ENCODE measurements around the gene DDX39A. TPM values are rescaled to one million over a fixed set of nuclear protein-coding genes. Genes with fewer than 3 reads are reported as not detected.
A peak's percentile ranks its signal among the peaks of the same experiment; 100 is the strongest.

The DDX39A gene
- total and polyA plus RNA-seq, 7 donors: 14.8 to 93.0 (median 32.4) TPM

GRCh38 chr19:14409146-14410023 is 9.8 kb downstream of the DDX39A start:
- 89 to 92% (median 91%) methylated on average over 36 to 38 of the region's 38 CpGs for WGBS, 3 donors
- H3K4me1 ChIP-seq: peaks cover 6% of the 10 kb centered on the region
- DNase-seq: no peak
- H3K36me3 ChIP-seq (ENCODE audit: insufficient read depth in 1 of 2, low read depth in 1 of 2): peaks cover 12 to 84% of the 10 kb centered on the region in 2 donors
- TF ChIP-seq CTCF (IDR thresholded peaks at IDR 0.05): no peak
- no peak for ATAC-seq
- no peak overlapping the region for H3K27ac ChIP-seq
- intact Hi-C loops (cut with DNase I): loop anchor here in 1 of 2 donors (5.0 kb wide), 2 partner anchors 47 to 267 kb away; no protein-coding TSS in a partner anchor
- H3K4me3 ChIP-seq: no peak overlapping the region
- H3K27me3 ChIP-seq (ENCODE audit: insufficient read depth in 3 of 3, low read length in 2 of 3): no peaks in the 10 kb centered on the region
- H3K9me3 ChIP-seq: no peaks in the 10 kb centered on the region

DNA sequence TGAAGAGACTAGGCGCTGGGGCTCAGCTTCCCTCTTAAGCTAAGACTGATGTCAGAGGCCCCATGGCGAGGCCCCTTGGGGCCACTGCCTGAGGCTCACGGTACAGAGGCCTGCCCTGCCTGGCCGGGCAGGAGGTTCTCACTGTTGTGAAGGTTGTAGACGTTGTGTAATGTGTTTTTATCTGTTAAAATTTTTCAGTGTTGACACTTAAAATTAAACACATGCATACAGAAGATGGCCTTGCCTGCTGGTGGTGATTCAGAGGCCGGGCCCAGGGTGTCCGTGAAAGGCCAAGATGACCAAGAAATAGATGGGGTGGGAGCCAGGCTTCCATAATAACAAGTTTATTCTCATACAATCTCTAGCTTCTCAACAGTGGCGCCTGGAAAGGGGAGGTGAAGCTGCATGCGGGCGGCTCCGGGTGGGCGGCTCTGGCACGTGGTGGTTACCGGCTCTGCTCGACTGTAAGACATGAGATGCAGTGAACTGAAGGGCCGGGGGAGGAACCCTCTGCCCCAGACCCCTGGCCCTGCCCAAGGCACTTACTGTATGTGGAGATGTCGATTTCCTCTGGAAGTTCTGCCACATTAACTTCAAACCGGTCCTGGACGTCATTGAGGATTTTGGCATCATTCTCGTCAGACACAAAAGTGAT is 10.5 kb downstream of the DDX39A start:
- Histone ChIP-seq H3K27ac (no peak overlapping the region), H3K27me3 (ENCODE audit: insufficient read depth in 3 of 3, low read length in 2 of 3) (no peaks in the 10 kb centered on the region), H3K9me3 (no peaks in the 10 kb centered on the region), H3K36me3 (ENCODE audit: insufficient read depth in 1 of 2, low read depth in 1 of 2) (peaks cover 12 to 91% of the 10 kb centered on the region in 2 donors), H3K4me3 (no peak overlapping the region), H3K4me1 (peaks cover 6% of the 10 kb centered on the region)
- no peak for TF ChIP-seq CTCF (IDR thresholded peaks at IDR 0.05)
- ATAC-seq: no peak
- 79 to 84% (median 80%) methylated on average over 20 of the region's 20 CpGs for WGBS, 3 donors
- DNase-seq: no peak
- intact Hi-C loops (cut with DNase I): loop anchor here in 1 of 2 donors (5.0 kb wide), 2 partner anchors 46 to 266 kb away; no protein-coding TSS in a partner anchor

GRCh38 chr19:14407605-14408484 is 11.3 kb downstream of the DDX39A start:
- ATAC-seq (no peak), DNase-seq (no peak)
- Histone ChIP-seq H3K27ac (no peak overlapping the region), H3K9me3 (no peaks in the 10 kb centered on the region), H3K4me3 (no peak overlapping the region), H3K36me3 (ENCODE audit: insufficient read depth in 1 of 2, low read depth in 1 of 2) (peaks cover 12 to 96% of the 10 kb centered on the region in 2 donors), H3K27me3 (ENCODE audit: insufficient read depth in 3 of 3, low read length in 2 of 3) (no peaks in the 10 kb centered on the region), H3K4me1 (peaks cover 6% of the 10 kb centered on the region)
- whole genome bisulfite sequencing, 3 donors: 71 to 79% (median 73%) methylated on average over 20 of the region's 20 CpGs
- intact Hi-C loops (cut with DNase I): loop anchor here in 1 of 2 donors (5.0 kb wide), 2 partner anchors 46 to 266 kb away; no protein-coding TSS in a partner anchor
- TF ChIP-seq CTCF (IDR thresholded peaks at IDR 0.05): no peak

- H3K4me1 ChIP-seq: peaks cover 6% of the 10 kb centered on the region
- no peaks in the 10 kb centered on the region for H3K9me3 ChIP-seq
- TF ChIP-seq CTCF (IDR thresholded peaks at IDR 0.05): no peak
- peaks cover 10 to 96% of the 10 kb centered on the region in 2 donors for H3K36me3 ChIP-seq (ENCODE audit: insufficient read depth in 1 of 2, low read depth in 1 of 2)
- no peaks in the 10 kb centered on the region for H3K27me3 ChIP-seq (ENCODE audit: insufficient read depth in 3 of 3, low read length in 2 of 3)
- H3K4me3 ChIP-seq: no peak overlapping the region
- 91 to 94% (median 93%) methylated on average over 25 to 27 of the region's 27 CpGs for WGBS, 3 donors
- DNase-seq: no peak
- intact Hi-C loops (cut with DNase I): loop anchor here in 1 of 2 donors (5.0 kb wide), 2 partner anchors 45 to 265 kb away; no protein-coding TSS in a partner anchor
- peak overlapping the region; percentile 66 for H3K27ac ChIP-seq
- no peak for ATAC-seq
Observed at GRCh38 chr19:14406645-14407401, 12.3 kb downstream of the DDX39A start.
